ENCODE results near the gene RARB. TPM values are rescaled to one million over a fixed set of nuclear protein-coding genes. Genes with fewer than 3 reads are reported as not detected.

The RARB gene
- 26.4 and 44.8 TPM in 2 replicates for total RNA-seq

DNA sequence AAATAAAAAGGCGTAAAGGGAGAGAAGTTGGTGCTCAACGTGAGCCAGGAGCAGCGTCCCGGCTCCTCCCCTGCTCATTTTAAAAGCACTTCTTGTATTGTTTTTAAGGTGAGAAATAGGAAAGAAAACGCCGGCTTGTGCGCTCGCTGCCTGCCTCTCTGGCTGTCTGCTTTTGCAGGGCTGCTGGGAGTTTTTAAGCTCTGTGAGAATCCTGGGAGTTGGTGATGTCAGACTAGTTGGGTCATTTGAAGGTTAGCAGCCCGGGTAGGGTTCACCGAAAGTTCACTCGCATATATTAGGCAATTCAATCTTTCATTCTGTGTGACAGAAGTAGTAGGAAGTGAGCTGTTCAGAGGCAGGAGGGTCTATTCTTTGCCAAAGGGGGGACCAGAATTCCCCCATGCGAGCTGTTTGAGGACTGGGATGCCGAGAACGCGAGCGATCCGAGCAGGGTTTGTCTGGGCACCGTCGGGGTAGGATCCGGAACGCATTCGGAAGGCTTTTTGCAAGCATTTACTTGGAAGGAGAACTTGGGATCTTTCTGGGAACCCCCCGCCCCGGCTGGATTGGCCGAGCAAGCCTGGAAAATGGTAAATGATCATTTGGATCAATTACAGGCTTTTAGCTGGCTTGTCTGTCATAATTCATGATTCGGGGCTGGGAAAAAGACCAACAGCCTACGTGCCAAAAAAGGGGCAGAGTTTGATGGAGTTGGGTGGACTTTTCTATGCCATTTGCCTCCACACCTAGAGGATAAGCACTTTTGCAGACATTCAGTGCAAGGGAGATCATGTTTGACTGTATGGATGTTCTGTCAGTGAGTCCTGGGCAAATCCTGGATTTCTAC lies at the start of gene RARB:
Gene RARB, plus strand, starts transcription at position 322 of the 847 bp plus-strand sequence. Its CDS starts 469 bp downstream, at position 791.

Other genes starting within 250 kb of the RARB start
- gene TOP2B, start 236.6 kb downstream of the RARB start, total RNA-seq, result 105 and 113 TPM in 2 replicates

Measured in uterine smooth muscle cell (primary cell).